Urinary bladder (tissue), 4 donors: Measurements from ENCODE around the gene HIBADH. TPM values are rescaled to one million over a fixed set of nuclear protein-coding genes. Genes with fewer than 3 reads are reported as not detected.
"Not testable (repeated sequence)": the region's sequence is repeated elsewhere in the genome, so short reads cannot be mapped to it uniquely, and the experiment has no call there.

ENCODE experiments used
- DNase-seq: peaks from one replicate; pipeline ENCODE4 v3.0.0-alpha.2; 2015; ENCODE audit errors: extremely low spot score
- H3K27ac ChIP-seq: one replicate; pipeline ENCODE4 v1.5.1; 2013; ENCODE audit warnings: low read depth, mild to moderate bottlenecking, moderate library complexity
- H3K36me3 ChIP-seq: one replicate; pipeline ENCODE4 v1.6.1; 2013; ENCODE audit warnings: mild to moderate bottlenecking, moderate library complexity; ENCODE audit not compliant: insufficient read depth
- H3K4me1 ChIP-seq: one replicate; pipeline ENCODE4 v1.6.1; 2013; ENCODE audit warnings: mild to moderate bottlenecking, moderate library complexity; ENCODE audit not compliant: insufficient read depth
- H3K4me3 ChIP-seq: one replicate; pipeline ENCODE4 v1.5.1; 2013; ENCODE audit warnings: low read depth, low read length
- WGBS: extraction: QIAGEN DNeasy Blood & Tissue Kit; methylation state at CpG from one replicate; pipeline ENCODE4 v1.1.7; 2013; 5-methylcytosine and 5-hydroxymethylcytosine counted together
- polyA plus RNA-seq: library from polyadenylated mRNA; stranded (reverse); fragments of 200-250 nt; gene quantifications from one replicate; pipeline ENCODE4 v1.2.3, GENCODE V29; 2013
- total RNA-seq: library from RNA; depleted of rRNA; stranded (reverse); fragments of >200 nt; gene quantifications from one replicate; pipeline ENCODE4 v1.2.3, GENCODE V29; 2014
- donor health status: healthy with polysubstance abuse.
- donor health status: healthy.

HIBADH gene
- total and polyA plus RNA-seq, 2 donors: 47.0 to 52.4 TPM

DNA sequence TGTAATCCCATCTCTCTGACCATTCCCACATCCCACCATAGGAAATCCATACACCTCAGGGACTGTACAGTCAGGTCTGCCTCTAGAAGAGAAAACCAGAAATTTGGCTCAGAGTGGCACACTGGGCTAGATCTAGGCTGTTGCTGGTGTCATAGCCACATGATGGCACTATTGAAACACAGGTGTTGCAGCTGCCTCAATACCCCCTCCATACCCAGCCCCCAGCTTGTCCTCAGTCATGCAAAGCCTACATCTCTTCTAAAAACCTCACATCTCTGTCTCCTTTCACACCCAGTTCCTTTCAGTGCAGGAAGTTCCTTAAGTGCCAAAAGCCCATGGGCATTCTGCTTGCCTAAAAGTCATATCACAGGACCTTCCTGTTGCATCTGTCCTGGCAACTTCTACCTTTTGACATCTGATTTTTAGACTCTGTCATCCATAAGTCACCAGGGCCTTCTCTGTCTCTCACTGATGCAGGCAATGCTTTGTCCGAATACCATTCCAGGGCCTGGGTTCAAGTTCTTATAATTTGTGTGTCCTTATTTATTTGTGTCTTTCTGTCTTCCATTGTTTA, 27.0 kb upstream of the HIBADH start:
- WGBS: 95% methylated on average over 1 of the region's 1 CpG
- H3K36me3 ChIP-seq: no peaks in the 10 kb centered on the region
- DNase-seq: no peak
- no peak overlapping the region for H3K4me3 ChIP-seq
- no peaks in the 10 kb centered on the region for H3K4me1 ChIP-seq
- no peak overlapping the region for H3K27ac ChIP-seq

DNA sequence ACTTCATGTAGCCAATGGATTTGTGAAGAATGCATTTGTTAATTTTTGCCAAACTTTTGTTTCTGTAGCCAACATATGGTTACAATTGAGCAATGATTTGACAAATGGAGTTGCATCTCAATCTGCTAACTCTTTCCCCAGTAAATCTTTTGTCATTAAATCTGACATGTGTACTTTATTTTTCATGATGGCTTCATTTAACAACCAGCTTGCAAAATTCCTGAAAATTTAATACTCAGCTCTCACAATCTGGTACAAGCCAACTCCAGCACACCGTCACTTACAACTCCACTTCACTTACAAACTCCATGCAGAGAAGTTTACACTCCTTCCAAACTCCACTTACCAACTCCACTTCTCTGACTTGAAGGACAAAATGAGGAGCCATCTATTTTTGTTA, 26.5 kb upstream of the HIBADH start:
- H3K36me3 ChIP-seq: no peaks in the 10 kb centered on the region
- no peak overlapping the region for H3K4me3 ChIP-seq
- WGBS: 87% methylated on average over 1 of the region's 1 CpG
- H3K27ac ChIP-seq: no peak overlapping the region
- no peaks in the 10 kb centered on the region for H3K4me1 ChIP-seq
- no peak for DNase-seq

DNA sequence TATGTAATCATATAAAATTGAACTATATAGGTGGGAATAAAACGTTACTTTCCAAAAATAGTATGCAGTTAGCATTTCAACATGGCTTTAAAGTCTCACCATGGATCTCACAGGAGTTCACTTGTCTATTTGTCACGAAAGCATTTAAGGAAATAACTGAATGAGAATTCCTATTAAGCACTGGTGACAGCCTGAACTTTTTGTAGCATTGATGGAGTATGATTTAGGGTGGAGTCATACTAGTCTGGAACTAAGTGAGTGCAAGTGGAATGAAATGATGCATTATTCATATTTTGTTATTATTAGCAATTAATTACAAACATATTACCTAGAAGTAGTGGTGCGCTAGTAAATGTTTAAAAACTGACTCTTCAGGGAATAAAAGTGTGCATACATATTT, 26.0 kb upstream of the HIBADH start:
- H3K27ac ChIP-seq: no peak overlapping the region
- 77% methylated on average over 3 of the region's 3 CpGs for WGBS
- H3K36me3 ChIP-seq: no peaks in the 10 kb centered on the region
- no peaks in the 10 kb centered on the region for H3K4me1 ChIP-seq
- no peak for DNase-seq
- no peak overlapping the region for H3K4me3 ChIP-seq

DNA sequence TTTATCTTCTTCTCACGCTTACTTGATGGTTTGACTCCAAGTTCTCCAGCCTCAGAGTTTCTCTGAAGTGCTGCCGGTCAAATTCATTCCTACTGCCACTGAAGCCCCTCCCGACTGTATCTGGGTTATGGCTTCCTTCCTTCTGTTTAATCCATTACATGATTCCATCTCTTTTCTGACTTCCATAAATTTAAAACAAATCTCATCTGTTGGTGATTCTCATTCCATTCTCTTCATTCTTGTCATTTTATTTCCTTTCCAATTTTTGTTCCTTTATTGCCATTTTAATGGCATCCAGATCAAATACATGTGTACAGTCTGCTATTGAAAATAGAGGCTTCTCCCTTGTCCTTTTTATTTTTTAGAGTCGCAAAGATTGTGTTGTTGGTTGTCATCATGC, 25.4 kb upstream of the HIBADH start:
- Histone ChIP-seq H3K4me3 (no peak overlapping the region), H3K36me3 (no peaks in the 10 kb centered on the region), H3K4me1 (no peaks in the 10 kb centered on the region), H3K27ac (no peak overlapping the region)
- no peak for DNase-seq
- 83% methylated on average over 4 of the region's 4 CpGs for WGBS

DNA sequence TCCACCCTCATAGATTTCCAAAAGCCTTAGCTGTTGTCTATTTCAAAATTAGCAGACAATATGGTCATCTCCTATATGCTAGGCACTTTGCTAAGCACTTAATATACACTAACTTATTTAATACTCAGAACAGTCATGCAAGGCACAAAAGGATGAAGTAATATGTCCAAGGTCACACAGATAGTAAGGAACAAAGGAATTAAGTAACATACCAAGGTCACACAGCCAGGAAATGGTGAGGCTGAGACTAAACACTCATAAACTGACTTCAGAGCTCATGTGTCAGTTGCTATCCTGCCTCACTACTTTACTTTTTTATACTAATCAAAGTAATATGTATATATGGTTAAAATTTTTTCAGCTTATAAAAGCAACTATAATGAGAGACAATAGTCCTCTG, 23.6 kb upstream of the HIBADH start:
- Histone ChIP-seq H3K4me1 (no peaks in the 10 kb centered on the region), H3K4me3 (no peak overlapping the region), H3K36me3 (no peaks in the 10 kb centered on the region), H3K27ac (no peak overlapping the region)
- DNase-seq: no peak

DNA sequence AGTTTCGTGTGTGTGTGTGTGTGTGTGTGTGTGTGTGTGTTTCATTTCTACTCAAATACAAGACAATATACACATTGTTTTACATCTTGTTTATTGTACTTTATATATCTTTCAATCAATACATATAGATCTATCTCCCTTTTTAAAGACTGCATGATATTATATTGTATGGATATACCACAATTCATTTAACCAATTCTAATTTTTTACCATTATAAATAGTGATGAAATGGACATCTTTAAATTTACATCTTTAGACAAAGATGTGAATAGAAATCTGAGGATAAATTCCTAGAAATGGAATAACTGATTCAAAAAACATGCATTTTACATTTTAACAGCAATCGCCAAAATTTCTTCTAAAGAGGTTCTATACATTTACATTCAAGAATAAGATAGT, 23.2 kb upstream of the HIBADH start:
- DNase-seq: no peak
- WGBS: 83% methylated on average over 2 of the region's 2 CpGs
- Histone ChIP-seq H3K27ac (no peak overlapping the region), H3K4me3 (no peak overlapping the region), H3K36me3 (no peaks in the 10 kb centered on the region), H3K4me1 (no peaks in the 10 kb centered on the region)

DNA sequence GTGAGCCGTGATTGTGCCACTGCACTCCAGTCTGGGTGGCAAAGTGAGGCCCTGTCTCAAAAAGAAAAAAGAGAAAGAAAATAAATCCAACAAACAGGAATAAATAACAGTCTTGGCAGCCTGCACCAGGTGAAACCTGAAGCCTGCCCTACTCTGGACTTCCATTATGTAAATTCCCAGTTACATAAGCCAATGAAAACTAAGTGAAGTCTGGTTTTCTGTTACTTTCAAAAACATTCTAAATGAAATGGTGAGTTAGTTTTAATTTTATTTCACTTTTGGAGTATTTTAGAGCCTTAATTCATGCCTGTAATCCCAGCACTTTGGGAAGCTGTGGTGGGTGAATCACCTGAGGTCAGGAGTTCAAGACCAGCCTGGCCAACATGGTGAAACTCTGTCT, 22.5 kb upstream of the HIBADH start:
- Histone ChIP-seq H3K27ac (no peak overlapping the region), H3K4me1 (no peaks in the 10 kb centered on the region), H3K4me3 (no peak overlapping the region), H3K36me3 (no peaks in the 10 kb centered on the region)
- 96% methylated on average over 1 of the region's 1 CpG for WGBS
- DNase-seq: no peak

DNA sequence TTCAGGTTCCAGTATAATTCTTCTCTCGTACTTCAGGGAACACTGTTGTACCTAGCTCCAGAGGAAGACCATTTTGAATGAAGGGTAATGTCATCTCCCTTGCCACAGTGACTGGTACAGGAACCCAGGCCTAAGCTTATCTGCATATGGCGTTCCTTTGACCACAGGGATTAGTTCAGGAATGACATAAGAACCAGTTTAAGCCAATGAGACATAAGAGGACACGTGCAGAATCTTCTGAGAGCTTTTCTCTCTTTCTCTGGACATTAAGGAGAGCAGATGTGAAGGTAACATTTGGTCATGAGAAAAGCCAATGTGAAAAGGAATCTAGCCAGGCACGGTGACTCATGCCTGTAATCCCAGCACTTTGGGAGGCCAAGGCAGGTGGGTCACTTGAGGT, 21.8 kb upstream of the HIBADH start:
- Histone ChIP-seq H3K36me3 (no peaks in the 10 kb centered on the region), H3K27ac (no peak overlapping the region), H3K4me3 (no peak overlapping the region), H3K4me1 (no peaks in the 10 kb centered on the region)
- no peak for DNase-seq
- 78% methylated on average over 4 of the region's 4 CpGs for WGBS

DNA sequence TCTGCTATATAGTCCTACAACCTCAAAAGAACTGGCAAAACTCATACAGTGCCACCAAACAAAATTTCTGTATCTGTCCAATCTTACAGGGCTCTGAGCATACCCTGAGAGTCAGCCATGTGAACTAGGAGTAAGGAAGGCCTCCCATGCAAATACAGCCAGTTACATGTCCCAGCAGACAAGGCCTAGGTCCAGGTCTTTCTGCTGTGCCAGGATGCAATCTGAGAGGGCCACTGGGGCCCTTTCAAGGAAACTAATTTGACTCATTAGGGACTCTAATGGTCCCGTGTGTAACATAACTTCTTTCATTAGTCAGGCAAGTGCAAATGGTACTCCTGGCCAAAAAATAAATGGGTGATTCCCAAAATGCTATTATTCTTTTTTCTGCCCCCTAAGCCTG, 17.9 kb upstream of the HIBADH start:
- 51% methylated on average over 1 of the region's 1 CpG for WGBS
- Histone ChIP-seq H3K27ac (no peak overlapping the region), H3K4me1 (no peaks in the 10 kb centered on the region), H3K4me3 (no peak overlapping the region), H3K36me3 (no peaks in the 10 kb centered on the region)
- no peak for DNase-seq

DNA sequence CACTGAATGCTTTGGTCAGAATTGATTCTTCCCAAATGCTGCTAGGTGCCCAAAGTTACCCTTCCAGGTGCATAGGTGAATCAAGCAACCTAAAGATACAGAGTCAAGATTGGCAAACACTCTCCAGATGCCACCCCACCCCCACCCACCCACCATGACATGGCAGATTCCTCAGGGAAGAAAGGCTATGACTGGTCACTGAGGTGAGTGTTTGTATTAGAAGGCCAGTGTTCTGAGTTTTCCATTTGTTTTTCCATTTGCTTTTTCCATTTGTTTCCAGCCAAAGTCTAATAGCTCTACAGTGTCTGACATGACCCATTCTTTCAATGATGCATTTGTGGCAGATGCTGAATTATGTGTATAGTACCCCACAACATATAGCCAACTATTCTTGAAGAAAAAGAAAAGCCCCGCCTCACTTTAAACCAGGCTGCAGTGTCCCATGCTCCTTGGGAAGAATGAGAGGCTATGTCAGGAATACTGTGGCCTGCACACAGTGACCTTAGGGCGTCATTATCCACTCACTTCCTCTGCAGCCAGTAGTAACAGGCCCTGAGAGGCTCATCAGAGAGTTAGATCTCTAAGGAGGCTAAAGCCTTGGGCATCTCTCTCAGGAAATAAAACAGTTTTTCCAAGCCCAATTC, 16.1 kb upstream of the HIBADH start:
- H3K4me1 ChIP-seq: no peaks in the 10 kb centered on the region
- no peak overlapping the region for H3K4me3 ChIP-seq
- 84% methylated on average over 2 of the region's 2 CpGs for WGBS
- no peaks in the 10 kb centered on the region for H3K36me3 ChIP-seq
- H3K27ac ChIP-seq: no peak overlapping the region
- no peak for DNase-seq

DNA sequence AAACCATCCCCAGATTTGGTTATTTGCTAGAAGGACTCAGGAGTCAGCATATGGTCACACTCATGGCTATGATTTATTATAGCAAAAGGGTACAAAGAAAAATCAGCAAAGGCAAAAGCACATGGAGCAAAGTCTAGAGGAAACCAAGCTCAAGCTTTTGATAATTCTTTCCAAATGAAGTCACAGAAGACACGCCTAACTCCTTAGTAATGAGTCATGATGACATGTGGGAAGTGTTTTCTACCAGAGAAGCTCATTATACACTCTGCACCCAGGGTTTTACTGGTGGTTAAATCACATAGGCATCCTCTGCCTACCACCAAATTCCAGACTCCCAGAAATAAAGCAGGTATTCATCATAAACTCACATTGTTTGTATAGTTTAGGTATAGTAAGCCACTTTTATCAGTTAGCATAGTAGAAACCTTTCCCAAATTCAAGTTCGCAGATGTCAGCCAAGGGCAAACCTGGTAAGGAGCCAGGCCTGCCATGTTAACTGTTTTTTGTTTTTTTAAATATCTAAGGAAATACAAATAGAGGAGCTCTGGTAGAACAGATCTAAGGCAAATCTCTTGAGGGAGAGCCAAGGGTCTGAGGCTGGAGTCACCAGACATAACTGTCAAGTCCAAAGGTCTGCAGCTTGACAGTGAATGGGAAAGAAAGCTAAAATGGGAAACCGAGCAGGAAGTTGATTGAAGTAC, 15.4 kb upstream of the HIBADH start:
- WGBS: 51% methylated on average over 3 of the region's 3 CpGs
- Histone ChIP-seq H3K27ac (no peak overlapping the region), H3K4me3 (no peak overlapping the region), H3K4me1 (no peaks in the 10 kb centered on the region), H3K36me3 (no peaks in the 10 kb centered on the region)
- no peak for DNase-seq

DNA sequence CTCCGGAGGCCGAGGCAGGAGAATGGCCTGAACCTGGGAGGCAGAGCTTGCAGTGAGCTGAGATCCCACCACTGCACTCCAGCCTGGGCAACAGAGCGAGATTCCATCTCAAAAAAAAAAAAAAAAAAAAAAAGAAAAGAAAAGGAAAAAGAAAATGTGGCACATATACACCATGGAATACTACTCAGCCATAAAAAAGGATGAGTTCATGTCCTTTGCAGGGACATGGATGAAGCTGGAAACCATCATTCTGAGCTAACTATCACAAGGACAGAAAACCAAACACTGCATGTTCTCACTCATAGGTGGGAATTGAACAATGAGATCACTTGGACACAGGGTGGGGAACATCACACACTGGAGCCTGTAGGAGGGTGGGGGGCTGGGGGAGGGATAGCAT, 11.4 kb upstream of the HIBADH start:
- H3K27ac ChIP-seq, H3K4me3 ChIP-seq, H3K36me3 ChIP-seq, DNase-seq, H3K4me1 ChIP-seq: not testable (repeated sequence)
- 95% methylated on average over 3 of the region's 3 CpGs for WGBS

DNA sequence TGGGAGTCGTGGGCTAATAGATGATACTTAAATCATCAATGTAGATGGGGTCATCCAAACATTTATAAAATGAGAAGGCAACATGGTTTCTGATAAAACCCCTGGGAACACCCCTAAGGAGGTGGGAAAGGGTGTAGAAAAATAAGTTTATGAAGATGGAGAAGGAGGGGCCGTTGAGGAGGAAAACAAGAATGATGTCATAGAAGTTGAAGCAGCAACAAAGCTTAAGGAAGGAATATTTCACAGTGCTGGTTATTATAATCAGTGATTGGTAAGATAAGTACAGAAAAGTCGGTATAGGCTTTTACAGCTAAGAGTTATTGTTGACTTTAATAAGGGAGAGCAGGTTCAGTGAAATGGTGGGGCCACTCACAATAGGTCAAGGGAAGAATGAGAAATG, 9.0 kb upstream of the HIBADH start:
- DNase-seq: no peak
- Histone ChIP-seq H3K36me3 (no peaks in the 10 kb centered on the region), H3K27ac (no peak overlapping the region), H3K4me1 (no peaks in the 10 kb centered on the region), H3K4me3 (no peak overlapping the region)
- WGBS: 56% methylated on average over 3 of the region's 3 CpGs

DNA sequence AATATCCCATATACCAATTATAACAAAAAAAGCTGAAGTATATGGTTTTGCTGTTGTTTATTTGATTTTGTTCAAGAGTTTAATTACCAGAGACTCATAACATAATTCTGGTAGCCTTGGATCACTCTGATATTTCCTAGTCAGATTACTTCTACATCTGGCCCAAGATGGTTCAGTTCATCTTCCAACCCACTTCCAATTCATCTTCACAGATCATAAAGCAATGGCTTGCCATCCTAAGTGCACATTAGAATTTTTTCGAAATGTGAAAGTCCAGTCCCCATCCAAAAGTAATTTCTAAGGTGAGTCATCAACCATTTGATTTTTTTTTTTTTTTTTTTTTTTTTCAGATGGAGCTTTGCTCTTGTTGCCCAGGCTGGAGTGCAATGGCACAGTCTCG, 8.0 kb upstream of the HIBADH start:
- H3K4me3 ChIP-seq: no peak overlapping the region
- WGBS: 95% methylated on average over 2 of the region's 2 CpGs
- H3K36me3 ChIP-seq: no peaks in the 10 kb centered on the region
- no peak for DNase-seq
- no peaks in the 10 kb centered on the region for H3K4me1 ChIP-seq
- H3K27ac ChIP-seq: no peak overlapping the region
